ENCODE data around the gene SYT7. TPM values are rescaled to one million over a fixed set of nuclear protein-coding genes. Genes with fewer than 3 reads are reported as not detected.

Gene SYT7
- total and polyA plus RNA-seq, 10 of the 15 experiments (the other 5 are each of a cell fraction or from before 2014, with no cell fraction given) = not detected

- no peak for TF ChIP-seq CREM (IDR thresholded peaks at IDR 0.05; ENCODE audit: low read depth)
These were observed 69.9 kb downstream of the SYT7 start (continued) for GRCh38 chr11:61510974-61511373.

- Histone ChIP-seq H3K4me2 (ENCODE audit: control insufficient read depth, insufficient read depth) (no peak overlapping the region), H3K9ac (ENCODE audit: control insufficient read depth, insufficient read depth, low read length) (no peak overlapping the region), H3K4me1 (ENCODE audit: control insufficient read depth, insufficient read depth, low read length) (no peaks in the 10 kb centered on the region), H4K20me1 (ENCODE audit: control insufficient read depth, insufficient read depth) (no peaks in the 10 kb centered on the region), H3K27me3 (replicated peaks in 1 of 2; ENCODE audit: control insufficient read depth in 2 of 2, insufficient read depth in 2 of 2, low read length in 1 of 2) (peaks cover 9 to 14% of the 10 kb centered on the region in 2 experiments), H3K36me3 (ENCODE audit: control insufficient read depth in 2 of 2, insufficient read depth in 2 of 2, low read length in 1 of 2) (no peaks in the 10 kb centered on the region), H3K79me2 (ENCODE audit: control insufficient read depth, insufficient read depth, low read length) (no peaks in the 10 kb centered on the region), H3K4me3 (no peak overlapping the region), H3K27ac (ENCODE audit: control insufficient read depth, insufficient read depth) (no peak overlapping the region), H3K9me3 (replicated peaks; ENCODE audit: control insufficient read depth, insufficient read depth, low read length) (no peaks in the 10 kb centered on the region), H2AFZ (ENCODE audit: control insufficient read depth, low read depth, low read length) (no peak overlapping the region)
- DNase-seq (ENCODE audit: low read depth, low spot score) (no peak), FAIRE-seq (no peak), ATAC-seq (no peak)
- POLR2A ChIA-PET = no interaction called here
- CTCF ChIA-PET = no interaction called here
- intact Hi-C loops (cut with micrococcal nuclease; ENCODE audit: unreplicated experiment) (no loop called here), in situ Hi-C loops (cut with MboI) (no loop called here)
- TF ChIP-seq, protein P1, sequence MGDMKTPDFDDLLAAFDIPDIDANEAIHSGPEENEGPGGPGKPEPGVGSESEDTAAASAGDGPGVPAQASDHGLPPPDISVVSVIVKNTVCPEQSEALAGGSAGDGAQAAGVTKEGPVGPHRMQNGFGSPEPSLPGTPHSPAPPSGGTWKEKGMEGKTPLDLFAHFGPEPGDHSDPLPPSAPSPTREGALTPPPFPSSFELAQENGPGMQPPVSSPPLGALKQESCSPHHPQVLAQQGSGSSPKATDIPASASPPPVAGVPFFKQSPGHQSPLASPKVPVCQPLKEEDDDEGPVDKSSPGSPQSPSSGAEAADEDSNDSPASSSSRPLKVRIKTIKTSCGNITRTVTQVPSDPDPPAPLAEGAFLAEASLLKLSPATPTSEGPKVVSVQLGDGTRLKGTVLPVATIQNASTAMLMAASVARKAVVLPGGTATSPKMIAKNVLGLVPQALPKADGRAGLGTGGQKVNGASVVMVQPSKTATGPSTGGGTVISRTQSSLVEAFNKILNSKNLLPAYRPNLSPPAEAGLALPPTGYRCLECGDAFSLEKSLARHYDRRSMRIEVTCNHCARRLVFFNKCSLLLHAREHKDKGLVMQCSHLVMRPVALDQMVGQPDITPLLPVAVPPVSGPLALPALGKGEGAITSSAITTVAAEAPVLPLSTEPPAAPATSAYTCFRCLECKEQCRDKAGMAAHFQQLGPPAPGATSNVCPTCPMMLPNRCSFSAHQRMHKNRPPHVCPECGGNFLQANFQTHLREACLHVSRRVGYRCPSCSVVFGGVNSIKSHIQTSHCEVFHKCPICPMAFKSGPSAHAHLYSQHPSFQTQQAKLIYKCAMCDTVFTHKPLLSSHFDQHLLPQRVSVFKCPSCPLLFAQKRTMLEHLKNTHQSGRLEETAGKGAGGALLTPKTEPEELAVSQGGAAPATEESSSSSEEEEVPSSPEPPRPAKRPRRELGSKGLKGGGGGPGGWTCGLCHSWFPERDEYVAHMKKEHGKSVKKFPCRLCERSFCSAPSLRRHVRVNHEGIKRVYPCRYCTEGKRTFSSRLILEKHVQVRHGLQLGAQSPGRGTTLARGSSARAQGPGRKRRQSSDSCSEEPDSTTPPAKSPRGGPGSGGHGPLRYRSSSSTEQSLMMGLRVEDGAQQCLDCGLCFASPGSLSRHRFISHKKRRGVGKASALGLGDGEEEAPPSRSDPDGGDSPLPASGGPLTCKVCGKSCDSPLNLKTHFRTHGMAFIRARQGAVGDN (IDR thresholded peaks at IDR 0.05) = no peak
- TF ChIP-seq NR2F1 (conservative IDR thresholded peaks at IDR 0.05) (no peak), IKZF2 (IDR thresholded peaks at IDR 0.05) (no peak), ZBTB11 (CRISPR knock-in tag; IDR thresholded peaks at IDR 0.05) (no peak), SIX5 (IDR thresholded peaks at IDR 0.05; ENCODE audit: low read depth, low read length, severe bottlenecking) (no peak)
- RAD21 ChIA-PET (ENCODE audit: unreplicated experiment) = no interaction called here
- SMC1A ChIA-PET (ENCODE audit: uncharacterized antibody, unreplicated experiment) = no interaction called here
- 28% methylated on average over 16 of the region's 16 CpGs for WGBS (ENCODE audit: insufficient coverage, insufficient replicate concordance, low lambda C conversion rate, missing lambda C conversion rate)
- no TSS peak for BruUV-seq (replicated peaks)
These were observed 70.5 kb downstream of the SYT7 start for GRCh38 chr11:61510166-61510919.

Measured in GM12878 (cell line).